ENCODE results near the gene ACOT9.
"Not testable (repeated sequence)": the region's sequence is repeated elsewhere in the genome, so short reads cannot be mapped to it uniquely, and the experiment has no call there.

The ACOT9 gene

DNA sequence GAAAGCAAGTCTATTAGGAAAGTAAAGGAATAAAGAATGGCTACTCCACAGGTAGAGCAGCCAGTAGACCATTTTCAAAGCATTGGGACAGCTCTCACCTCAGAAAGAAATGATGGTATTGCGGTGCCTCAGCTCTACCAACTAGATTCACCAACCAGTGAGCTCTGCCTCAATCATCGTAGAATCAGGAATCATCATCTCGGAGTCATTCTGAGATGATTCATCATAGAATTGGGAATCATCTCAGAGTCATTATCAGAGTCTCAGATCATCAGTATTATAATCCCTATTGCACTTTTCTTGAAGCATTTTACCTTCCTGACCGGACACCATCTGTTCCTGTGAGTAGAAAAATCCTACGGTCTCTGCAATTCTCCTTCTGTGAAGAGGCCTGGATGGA lies 22.4 kb upstream of the ACOT9 start:
- no peak for DNase-seq

DNA sequence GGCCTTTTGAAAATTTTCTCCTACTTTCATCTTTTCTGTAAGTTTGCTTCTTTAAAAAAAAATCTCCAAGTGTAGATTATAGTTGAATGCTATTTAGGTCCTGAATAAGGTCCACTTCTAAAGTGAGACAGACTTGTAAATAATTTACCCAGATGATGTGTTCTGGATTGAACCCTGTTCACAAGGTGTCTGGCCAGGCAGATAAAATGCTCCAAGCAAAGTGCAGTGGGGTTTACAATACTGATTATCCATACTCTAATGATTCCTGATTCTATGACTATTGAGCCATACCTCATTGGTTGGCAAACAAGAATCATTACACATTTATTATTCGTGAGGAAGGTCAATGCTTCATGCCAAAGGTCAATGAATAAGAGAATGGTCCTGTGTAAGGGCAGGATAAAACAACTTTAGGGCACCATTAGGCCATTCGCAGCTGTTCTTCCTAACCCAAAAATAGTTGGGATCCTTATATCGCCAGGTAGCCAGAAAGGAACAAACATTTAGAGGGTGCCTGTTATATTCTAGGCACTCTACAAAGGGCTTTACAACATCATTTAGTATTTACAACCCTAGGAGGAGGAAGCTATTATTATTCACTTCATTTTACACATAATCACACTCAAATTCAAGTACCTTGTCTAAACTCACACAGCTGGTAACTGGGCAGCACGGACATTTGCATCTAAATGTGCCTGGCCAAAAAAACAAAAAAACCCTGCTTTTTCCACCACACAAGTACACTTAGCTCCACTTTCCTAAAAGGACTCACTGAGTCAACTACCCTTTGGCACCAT lies 21.3 kb upstream of the ACOT9 start:
- no peak for DNase-seq

DNA sequence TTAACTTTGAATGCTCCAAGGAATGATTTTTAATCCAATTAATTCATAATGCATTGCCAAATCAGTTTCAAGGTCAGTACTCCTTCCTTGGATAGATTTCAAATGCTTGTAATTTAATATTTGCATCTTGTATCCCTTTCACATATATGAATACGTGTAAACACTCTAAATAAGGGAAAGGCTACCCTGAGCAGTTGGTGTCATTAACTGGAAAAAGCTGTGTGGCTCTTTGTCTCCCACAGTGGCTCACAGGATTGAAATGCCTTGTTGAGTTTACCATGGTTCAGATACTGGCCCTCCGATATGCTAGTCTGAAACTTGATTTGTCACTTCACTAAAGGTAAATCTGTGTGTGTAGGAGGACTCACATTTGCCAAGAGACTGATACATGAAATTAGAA lies 16.7 kb upstream of the ACOT9 start:
- no peak for DNase-seq

DNA sequence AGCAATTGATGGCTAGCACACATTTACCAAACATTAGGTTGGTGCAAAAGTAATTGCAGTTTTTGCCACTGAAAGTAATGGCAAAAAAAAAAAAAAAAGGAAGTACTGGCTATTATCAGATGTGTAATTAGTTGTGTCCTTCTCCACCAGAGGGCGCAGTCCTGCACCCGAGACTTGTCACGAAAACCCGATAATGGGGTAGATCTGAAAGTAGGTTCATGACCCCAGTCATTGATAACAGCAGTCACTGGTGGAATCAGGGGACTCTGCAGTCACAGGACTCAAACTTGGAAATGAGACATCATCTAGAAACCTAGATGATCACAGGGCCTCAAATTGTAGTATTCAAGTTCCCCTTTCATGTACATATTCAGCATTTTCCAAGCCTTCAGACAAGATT lies 13.1 kb upstream of the ACOT9 start:
- DNase-seq = no peak

DNA sequence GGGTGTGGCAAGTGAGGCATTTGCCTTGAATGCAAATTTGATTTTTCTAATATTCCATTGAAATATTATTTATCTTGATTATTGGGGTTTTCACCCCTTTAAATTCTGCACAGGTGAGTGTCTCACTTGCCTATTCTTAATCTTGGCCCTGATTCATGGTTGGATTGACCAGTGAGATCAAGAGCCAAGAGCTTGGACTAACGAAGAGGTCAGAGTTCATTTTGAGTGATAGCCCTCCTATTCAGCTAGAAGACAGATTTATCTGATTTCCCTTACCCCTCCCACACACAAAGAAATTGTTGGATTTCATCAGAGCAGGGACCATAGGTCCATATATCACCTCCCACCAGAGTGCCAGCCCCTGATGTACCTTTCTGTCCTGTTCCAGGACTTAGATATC lies 11.6 kb upstream of the ACOT9 start:
- DNase-seq = no peak

DNA sequence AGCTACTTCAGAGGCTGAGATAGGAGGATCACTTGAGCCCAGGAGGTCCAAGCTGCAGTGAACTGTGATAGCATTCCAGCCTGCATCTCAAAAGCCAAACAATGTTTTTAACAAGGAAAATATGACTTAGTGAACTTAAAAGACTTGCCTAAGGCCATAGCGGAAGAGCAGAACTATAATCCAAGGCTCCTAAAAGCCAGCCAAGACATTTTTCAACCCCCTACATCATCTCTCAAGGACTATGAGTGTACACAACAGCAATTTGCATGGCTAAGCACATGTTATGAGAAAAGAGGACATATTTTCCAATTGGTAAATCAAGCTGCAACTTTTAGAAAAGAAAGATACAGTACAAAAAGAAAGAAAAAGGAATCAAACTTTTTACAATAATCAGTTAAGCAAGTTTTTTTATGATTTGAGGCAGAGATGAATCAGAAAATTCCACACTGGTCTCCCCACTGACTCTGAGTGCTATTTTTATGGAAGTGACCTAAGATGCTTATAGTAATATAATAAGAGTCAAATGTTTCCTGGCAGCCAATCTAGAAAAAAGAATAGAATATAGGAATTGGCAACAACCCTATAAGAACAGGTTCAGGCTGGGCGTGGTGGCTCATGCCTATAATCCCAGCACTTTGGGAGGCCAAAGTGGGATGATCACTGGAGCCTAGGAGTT lies 9.8 kb upstream of the ACOT9 start:
- no peak for DNase-seq

DNA sequence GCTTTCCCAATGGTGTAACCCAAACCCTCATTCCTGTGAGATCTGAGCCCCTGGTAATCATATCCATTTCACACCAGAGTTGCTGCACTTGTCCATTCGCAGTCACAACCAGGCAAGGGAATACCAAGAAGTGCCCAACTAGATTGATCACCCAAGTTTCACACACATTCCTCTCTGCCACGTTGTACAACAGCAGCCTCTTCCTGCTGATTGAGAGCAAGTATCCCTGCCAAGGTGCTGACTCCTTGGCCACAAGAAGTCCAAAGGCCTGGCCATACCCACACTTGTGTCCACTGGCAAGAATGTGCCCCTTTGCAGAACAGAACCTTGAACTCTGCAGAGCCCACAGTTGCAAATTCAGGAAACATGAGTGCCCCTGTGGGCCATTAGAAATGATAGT lies 6.5 kb upstream of the ACOT9 start:
- no peak for DNase-seq

DNA sequence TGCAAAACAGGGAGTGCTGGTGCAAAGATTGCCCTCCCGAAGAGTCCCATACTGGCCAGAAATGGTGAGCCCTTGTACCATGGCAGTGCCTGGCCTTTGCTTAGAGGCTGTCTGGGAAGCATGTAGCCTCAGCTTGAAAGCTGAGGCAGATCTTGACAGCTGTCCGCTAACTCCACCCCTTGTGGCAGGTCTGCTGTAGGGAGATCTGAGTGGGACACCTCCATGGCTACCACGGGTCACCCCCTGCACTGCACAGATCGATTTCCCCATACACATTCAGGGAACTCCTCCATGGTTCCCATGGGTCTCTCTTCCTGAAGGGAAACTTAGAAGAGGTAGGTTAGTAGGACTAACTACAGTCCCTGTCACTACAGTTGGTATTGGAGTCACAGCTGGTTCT lies 6.1 kb upstream of the ACOT9 start:
- DNase-seq = no peak

DNA sequence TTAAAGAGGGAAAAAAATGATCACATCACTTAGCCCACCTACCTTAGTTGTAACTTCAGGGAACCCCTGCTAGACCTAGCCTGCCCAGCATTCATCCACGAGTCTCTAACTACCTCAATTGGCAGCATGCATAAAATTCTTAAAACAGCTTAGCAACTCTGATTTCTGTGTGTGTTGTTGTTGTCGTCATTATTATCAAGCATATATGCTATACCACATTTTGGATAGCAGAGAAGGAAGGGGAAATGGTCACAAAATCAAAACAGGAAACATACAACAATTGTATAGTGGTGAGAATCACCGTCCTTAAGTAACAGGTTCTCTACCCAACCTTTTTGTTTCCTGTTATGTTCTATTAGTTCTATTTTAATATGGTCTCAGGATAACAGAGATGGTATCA lies 2.7 kb upstream of the ACOT9 start:
- no peak for DNase-seq

DNA sequence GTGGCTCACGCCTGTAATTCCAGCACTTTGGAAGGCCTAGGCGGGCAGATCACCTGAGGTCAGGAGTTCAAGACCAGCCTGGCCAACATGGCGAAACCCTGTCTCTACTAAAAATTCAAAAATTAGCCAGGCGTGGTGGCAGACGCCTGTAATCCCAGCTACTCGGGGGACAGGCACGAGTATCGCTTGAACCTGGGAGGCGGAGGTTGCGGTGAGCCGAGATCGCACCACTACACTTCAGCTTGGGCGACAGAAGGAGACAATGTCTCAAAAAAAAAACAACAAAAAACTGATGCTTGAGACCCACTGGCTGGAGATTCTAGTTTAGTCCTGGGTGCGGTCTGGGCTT lies 521 bp upstream of the ACOT9 start:
- DNase-seq = not testable (repeated sequence)

DNA sequence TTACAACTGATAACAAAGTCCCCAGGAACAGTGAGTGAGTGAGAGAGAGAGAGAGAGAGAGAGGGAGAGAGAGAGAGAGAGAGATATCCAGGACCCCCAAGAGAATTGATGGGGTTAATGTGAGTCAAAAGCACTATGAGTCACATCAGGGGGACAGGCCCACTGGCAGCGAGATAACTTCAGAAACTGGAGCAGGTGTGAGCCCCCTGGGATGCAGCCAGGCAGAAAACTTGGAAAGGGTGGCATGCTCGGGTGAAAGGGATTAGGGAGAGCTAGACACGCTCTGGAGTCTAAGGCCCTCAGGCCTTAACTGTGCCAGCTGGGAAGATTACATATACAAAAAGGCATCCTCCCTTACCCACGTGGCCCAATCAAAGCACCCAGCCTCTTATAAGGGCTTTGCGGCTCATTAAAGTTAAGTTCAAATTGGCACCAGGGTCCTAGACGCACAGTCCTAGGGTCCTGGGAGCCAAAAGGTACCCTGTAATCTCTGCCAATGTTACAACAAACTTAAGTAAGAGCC lies 841 bp downstream of the ACOT9 start:
- no peak for DNase-seq

DNA sequence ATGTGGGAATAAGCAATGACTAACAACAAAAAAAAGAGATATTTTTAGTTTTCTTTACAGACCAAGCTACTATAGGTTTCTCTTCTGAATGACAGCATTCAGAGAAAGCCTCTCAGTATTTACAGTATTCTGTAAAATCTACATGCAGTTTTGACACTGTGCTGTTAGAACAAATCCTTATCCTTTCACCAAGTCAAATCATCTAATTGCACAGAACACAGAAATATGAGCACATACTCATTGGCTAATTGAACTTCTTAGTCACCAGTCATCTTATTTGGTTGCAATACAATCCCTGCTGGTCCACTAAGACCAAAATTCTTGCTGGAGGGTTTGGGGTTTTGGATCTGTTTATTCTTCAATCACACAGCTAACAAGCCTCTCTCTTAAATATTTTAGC lies 5.7 kb downstream of the ACOT9 start:
- DNase-seq = no peak

DNA sequence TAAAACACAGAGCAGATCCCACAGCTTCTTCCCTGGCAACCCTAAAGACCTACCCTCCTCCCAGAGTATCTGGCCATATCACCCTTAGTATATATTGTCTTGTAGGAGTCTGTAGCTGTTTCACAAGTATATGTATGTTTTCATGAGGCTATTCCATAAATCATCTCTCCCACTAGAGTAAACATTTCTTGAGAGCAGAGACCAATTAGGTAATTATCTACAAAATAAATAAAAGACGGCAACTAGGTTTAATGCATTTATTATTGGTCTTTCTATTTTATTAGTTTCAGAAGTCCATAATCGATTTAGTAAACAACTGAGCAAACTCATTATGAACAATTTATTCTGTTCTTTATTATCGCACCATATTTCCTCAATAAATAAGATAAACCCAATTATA lies 7.0 kb downstream of the ACOT9 start:
- no peak for DNase-seq

DNA sequence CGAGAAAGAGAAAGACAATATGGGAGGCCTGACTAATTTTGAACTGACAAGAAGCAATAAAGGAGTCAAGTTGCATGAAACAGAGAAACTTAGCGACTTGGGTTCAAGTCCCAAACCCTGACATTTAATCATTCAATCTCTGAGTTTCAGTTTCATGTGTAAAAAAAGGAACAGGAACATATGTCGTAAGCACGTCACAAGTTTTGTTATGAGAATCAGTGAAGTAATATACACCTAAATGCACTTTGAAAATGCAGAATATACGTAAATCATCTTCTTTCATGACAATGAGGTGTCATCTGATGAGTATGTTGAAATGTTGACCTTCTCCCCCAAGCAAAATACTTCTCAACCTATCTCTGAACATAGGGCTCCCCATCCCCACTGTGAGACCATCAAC lies 10.4 kb downstream of the ACOT9 start:
- DNase-seq = no peak

DNA sequence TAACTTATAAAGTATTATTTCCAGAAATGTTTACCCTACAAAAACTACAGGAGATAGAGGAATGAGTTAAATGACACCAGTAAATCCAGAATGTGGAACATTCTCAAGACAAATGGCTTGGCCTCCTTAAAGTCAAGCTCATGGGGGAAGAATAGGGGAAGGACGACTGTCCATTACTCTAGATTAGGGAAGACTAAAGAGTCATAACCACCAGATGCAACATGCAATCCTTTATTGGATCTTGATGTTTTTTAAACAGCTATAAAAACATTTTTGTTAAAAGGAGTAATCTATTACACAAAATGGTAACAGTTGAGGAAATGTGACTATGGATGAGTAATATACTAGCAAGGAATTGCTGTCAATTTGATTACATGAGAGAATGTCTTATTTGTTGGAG lies 11.1 kb downstream of the ACOT9 start:
- no peak for DNase-seq

DNA sequence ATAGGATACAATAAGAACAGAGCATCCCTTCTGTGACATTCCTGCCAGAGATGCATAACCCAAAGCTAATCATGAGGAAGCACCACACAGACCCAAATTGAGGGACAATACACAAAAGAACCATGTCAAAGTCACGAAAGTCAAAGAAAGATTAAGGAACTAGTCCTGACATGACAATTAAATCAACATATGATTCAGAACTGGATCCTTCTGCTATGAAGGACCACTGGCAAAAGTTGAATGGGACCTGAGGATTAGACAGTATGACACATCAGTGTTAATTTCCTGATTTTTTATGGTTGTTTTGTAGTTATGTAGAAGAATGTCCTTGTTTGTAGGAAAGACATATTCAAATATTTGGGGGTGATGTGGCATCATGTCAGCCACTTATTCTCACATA lies 13.9 kb downstream of the ACOT9 start:
- no peak for DNase-seq

DNA sequence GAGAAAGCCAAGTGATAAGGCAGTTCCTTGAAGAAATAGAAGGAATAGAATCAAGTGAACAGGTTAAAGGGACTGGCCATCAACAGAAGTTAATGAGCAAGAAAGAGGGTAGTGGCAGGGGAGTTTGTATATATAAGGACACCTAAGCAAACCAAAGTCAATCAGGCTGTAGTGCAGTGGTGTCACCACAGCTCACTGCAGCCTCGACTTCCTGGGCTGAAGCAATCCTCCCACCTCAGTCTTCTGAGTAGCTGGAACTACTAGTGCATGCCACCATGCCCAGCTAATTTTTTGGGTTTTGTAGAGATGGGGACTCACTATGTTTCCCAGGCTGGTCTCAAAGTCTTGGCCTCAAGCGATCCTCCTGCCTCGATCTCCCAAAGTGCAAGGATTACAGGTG lies 15.9 kb downstream of the ACOT9 start:
- DNase-seq = no peak

DNA sequence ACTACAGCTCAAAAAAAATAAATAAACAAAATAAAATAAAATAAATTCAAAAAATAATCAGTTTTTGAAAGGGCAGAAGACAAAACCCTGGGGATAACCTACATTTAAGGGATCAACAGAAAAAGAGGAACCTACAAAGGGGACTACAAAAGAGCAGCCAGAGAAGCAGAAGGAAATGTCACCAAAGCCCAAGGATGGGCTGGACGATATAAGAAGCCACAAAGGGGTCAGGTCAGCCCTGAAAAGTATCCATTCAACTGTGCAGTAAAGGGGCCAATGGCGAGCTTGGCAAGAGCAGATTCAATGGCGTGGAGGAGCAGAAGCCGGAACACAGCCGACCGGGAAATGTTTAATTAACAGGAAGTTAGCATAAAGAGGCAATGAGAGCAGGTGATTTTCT lies 16.9 kb downstream of the ACOT9 start:
- no peak for DNase-seq

DNA sequence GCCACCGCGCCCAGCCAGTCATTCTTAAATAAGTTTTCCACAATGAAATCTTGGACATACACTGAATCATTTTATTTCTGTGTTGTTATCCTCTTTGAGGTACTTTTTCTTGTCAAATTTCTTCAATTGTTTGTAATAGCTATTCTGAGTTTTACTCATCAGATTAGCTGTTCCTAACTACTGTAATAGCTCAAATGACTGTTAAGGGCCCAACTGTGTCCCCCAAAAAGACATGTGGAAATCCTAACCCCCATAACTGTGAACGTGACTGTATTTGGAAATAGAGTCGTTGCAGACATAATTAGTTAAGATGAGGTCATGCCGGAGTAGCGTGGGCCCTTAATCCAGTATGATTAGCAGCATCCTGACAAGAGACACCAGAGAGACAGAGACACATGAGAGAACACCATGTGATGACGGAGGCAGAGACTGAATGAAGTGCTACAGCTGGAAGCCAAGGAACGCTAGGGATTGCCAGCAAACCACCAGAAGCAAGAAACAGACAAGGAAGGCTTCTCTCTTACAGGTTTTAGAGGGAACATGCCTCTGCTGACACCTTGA lies 22.9 kb downstream of the ACOT9 start:
- no peak for DNase-seq

DNA sequence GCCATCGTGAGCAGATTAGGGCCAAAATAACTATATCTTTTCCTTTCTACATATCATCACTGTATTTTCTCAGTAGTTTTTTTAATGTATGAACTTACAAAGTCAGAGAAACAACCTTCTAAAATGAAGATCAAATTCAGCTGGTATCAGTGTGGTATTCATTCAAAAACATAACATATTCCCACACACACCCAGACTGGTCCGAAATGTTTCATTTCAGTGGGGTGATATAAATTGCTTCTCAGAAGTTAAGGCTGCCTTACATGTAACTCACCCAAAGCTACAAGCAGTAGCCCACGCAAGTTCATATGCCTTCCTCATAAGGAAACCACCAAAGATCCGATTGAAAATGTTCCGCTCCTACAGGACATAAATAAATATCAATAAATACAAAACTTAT lies 37.8 kb downstream of the ACOT9 start:
- no peak for DNase-seq

DNA sequence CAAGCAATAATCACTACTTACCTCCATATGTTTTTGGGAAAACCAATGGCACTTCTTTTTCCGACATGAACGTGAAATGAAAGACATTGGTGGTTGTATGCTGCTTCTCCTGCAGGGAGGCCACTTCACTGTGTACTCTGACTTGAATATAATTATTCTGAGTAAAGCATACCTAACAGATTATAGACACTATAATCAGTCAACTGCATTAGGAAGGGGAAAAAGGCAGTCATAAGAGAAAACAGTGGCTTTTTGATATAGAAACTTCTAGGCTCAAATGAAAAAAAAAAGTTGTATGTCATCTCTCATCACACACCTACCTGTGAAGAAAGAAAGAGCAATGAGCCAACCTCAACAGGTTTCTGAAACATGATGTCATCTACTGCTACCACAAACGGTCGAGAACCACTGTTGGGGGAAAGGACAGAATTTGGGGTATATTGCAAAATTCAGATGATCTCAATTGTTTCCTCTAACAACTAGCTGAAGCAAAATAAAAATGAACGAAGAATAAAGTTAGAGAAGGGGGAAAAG lies 38.3 kb downstream of the ACOT9 start:
- DNase-seq = no peak

DNA sequence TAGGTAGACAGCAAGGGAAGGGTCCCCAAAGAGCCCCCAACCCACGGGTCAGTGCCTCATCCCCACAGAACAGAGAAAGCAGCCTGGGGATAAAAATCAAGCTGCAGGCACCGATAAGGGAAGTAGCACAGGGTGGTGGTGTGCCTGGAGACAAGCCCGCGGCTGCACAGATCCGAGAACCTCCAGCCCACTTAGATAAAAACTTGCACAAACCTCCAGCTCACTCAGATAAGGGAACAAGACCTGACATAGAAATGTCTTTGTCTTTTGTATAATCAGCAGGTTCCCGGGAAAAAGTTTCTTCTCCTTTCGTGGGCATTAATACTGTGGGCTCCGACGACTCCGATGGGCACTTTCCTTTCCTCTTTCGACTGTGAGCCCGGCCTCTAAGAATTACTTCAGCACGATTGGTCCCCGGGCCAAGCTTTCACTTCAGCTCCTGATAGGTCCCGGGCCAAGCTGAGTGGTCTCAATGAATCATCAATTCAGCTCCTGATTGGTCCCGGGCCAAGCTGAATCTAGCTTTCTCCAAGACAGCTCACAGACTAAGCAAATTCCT lies 43.4 kb downstream of the ACOT9 start:
- DNase-seq = no peak

DNA sequence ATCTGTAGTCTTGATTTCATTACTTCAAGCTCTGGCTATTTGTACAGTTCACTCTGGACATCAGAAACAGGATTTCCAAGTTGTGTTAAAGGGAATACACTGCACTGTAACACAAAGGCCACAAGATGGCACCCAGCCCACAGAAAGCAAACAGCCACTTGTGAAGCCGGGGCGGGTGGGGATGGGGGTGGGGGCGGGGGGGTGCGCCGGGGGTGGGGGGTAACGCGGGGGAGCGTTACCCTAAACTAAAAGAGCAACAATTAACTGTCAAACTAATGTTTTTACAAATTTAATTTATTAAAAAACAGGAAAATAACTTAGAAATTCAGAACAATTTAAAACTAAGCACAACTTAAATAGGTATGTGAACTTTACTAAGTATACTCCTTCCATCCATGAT lies 48.5 kb downstream of the ACOT9 start:
- DNase-seq = no peak

DNA sequence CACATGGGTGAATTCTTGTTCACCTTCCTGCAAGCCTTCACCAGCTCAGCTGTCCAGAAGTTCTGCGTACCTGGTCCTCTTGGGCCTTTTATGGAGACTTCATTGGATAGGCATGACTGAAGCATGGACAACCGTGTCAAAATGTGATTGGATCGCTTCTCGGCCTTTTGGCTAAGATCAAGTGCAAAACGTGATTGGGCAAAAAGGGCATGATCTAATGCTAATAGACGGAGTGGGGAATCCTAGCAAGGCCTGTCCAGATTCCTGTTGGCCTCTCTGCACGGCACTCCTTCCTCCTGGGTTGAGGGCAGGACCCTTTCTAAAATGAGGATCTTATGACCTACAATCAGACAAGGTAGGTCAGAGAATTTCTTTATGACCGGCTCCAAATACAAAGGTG lies 50.9 kb downstream of the ACOT9 start:
- DNase-seq = no peak

Data from activated gamma-delta T cell (primary cell).